HepG2 (cell line): Measurements from ENCODE around the gene TLCD3A. TPM values are rescaled to one million over a fixed set of nuclear protein-coding genes. Genes with fewer than 3 reads are reported as not detected.

Experiments
- ATAC-seq: fragments of 200-7000 bp; cut with Tn5 transposase; 3 replicates; pipeline ENCODE4 v1.9.1; 2020; ENCODE audit warnings: mild to moderate bottlenecking, moderate library complexity
- BruUV-seq: library from RNA; stranded (reverse); fragments of 400-500 nt; replicated peaks from 2 replicates; lab custom pipeline; 2021; lab: Mats Ljungman, UMichigan
- CTCF ChIA-PET: fragments of 300-600 bp; formaldehyde crosslinking; extraction: SDS; loops from one replicate; lab custom pipeline; 2021; ENCODE audit warnings: low total read pairs, inconsistent platforms, low intra/inter-chr PET ratio; lab: Yijun Ruan, JAX
- POLR2A ChIA-PET: fragments of 350-600 bp; sonication (Branson Sonifier 250); formaldehyde crosslinking; loops from one replicate; lab custom pipeline; 2020; ENCODE audit warnings: antibody characterized with exemption, inconsistent platforms; lab: Yijun Ruan, JAX
- DNase-seq: peaks from one replicate; pipeline ENCODE4 v3.0.0-alpha.2; 2015; ENCODE audit warnings: low spot score
- FAIRE-seq: peaks from 3 replicates; lab custom pipeline; 2011; peaks lifted over from hg19 to GRCh38; lab: Jason Lieb, UNC
- H2AFZ ChIP-seq: one replicate; pipeline ENCODE4 v1.6.1; 2011; ENCODE audit warnings: low read length, inconsistent platforms
- H3K27ac ChIP-seq: fragments of 300-600 bp; 3 replicates; pipeline ENCODE4 v1.8.0; 2011; ENCODE audit warnings: mixed run types, mild to moderate bottlenecking, mixed read lengths, low read length, inconsistent platforms; ENCODE audit not compliant: insufficient read depth; ENCODE audit errors: extremely low read length
- H3K27me3 ChIP-seq, 2 experiments: fragments of 200-600 bp in 1 of 2; 2 replicates in 1 of 2; 3 replicates in 1 of 2; pipeline versions ENCODE4 v1.6.0 to v1.8.0; 2011; ENCODE audit warnings: low read length in 2 of 2, mild to moderate bottlenecking in 2 of 2, moderate library complexity in 2 of 2, inconsistent platforms in 1 of 2; ENCODE audit not compliant: insufficient read depth in 2 of 2, control insufficient read depth in 1 of 2
- H3K36me3 ChIP-seq, 2 experiments: fragments of 200-600 bp in 1 of 2; replicated peaks in 1 of 2; 2 replicates in 1 of 2; 3 replicates in 1 of 2; pipeline versions ENCODE4 v1.5.1 to v1.8.0; 2011; ENCODE audit warnings: low read length in 2 of 2, inconsistent platforms in 1 of 2; ENCODE audit not compliant: insufficient read depth in 2 of 2, control insufficient read depth in 1 of 2
- H3K4me1 ChIP-seq: 2 replicates; pipeline ENCODE4 v1.5.1; 2012; ENCODE audit warnings: low read length, inconsistent platforms; ENCODE audit not compliant: insufficient read depth
- H3K4me2 ChIP-seq: 2 replicates; pipeline ENCODE4 v1.6.0; 2011; ENCODE audit warnings: low read depth, low read length, inconsistent platforms
- H3K4me3 ChIP-seq, 3 experiments: fragments of 200-600 bp in 1 of 3; sonication (generic), shearing (Covaris generic) in 1 of 3; replicated peaks in 1 of 3; 2 replicates each; pipeline ENCODE4 v1.5.1; 2011 to 2016; ENCODE audit warnings: low read length in 3 of 3, inconsistent platforms in 2 of 3, low read depth in 2 of 3, mild to moderate bottlenecking in 2 of 3, control low read depth in 1 of 3, mixed read lengths in 1 of 3; ENCODE audit not compliant: insufficient read depth in 1 of 3
- H3K79me2 ChIP-seq: one replicate; pipeline ENCODE4 v1.6.1; 2011; ENCODE audit warnings: low read length, inconsistent platforms; ENCODE audit not compliant: insufficient read depth
- H3K9ac ChIP-seq: 2 replicates; pipeline ENCODE4 v1.6.0; 2011; ENCODE audit warnings: mild to moderate bottlenecking, low read depth, low read length, inconsistent platforms; ENCODE audit not compliant: insufficient read depth
- H3K9me3 ChIP-seq: 2 replicates; pipeline ENCODE4 v1.5.1; 2012; ENCODE audit warnings: mild to moderate bottlenecking, low read length
- H4K20me1 ChIP-seq: 2 replicates; pipeline ENCODE4 v1.6.0; 2011; ENCODE audit warnings: inconsistent platforms, mild to moderate bottlenecking, low read length, moderate library complexity; ENCODE audit not compliant: insufficient read depth
- DNMT3B ChIP-seq: conservative IDR thresholded peaks from 2 replicates; pipeline ENCODE4 v1.6.1; 2016; ENCODE audit warnings: missing biosample characterization, control low read depth
- GABPB1 ChIP-seq: IDR thresholded peaks from 2 replicates; pipeline ENCODE4 v1.6.1; 2016; ENCODE audit warnings: mild to moderate bottlenecking, missing genetic modification reagents, moderate library complexity, missing compliant biosample characterization
- JUND ChIP-seq: sonication (generic); formaldehyde crosslinking; IDR thresholded peaks from 2 replicates; pipeline ENCODE4 v1.8.0; 2022; ENCODE audit warnings: mild to moderate bottlenecking, missing genetic modification reagents
- KDM6A ChIP-seq: IDR thresholded peaks from 2 replicates; pipeline ENCODE4 v1.6.1; 2016; ENCODE audit warnings: low read depth
- KMT2A ChIP-seq: sonication (generic); formaldehyde crosslinking; IDR thresholded peaks from 2 replicates; pipeline ENCODE4 v1.4.0; 2020; ENCODE audit warnings: missing genetic modification reagents
- NCOA5 ChIP-seq: sonication (generic); formaldehyde crosslinking; IDR thresholded peaks from 2 replicates; pipeline ENCODE4 v1.4.0; 2020; ENCODE audit warnings: missing genetic modification reagents
- NFE2L1 ChIP-seq: sonication (generic); formaldehyde crosslinking; IDR thresholded peaks from 2 replicates; pipeline ENCODE4 v1.4.0; 2020; ENCODE audit warnings: missing genetic modification reagents, mild to moderate bottlenecking, borderline replicate concordance
- NR2C2 ChIP-seq: sonication (generic); formaldehyde crosslinking; IDR thresholded peaks from 2 replicates; pipeline ENCODE4 v1.4.0; 2020; ENCODE audit warnings: missing genetic modification reagents, mild to moderate bottlenecking, moderate library complexity, borderline replicate concordance
- PHF8 ChIP-seq: sonication (generic); formaldehyde crosslinking; IDR thresholded peaks from 2 replicates; pipeline ENCODE4 v1.5.0; 2020; ENCODE audit warnings: missing genetic modification reagents
- RARA ChIP-seq: IDR thresholded peaks from 2 replicates; pipeline ENCODE4 v1.6.1; 2016; ENCODE audit warnings: missing genetic modification reagents, missing compliant biosample characterization
- SOX5 ChIP-seq: IDR thresholded peaks from 2 replicates; pipeline ENCODE4 v1.6.1; 2016; ENCODE audit warnings: borderline replicate concordance
- SYNCRIP ChIP-seq: fragments of 200-400 bp; formaldehyde crosslinking; IDR thresholded peaks from 2 replicates; pipeline ENCODE4 v1.6.1; 2018; ENCODE audit warnings: mild to moderate bottlenecking, low read depth, low read length; ENCODE audit not compliant: insufficient read depth
- THAP11 ChIP-seq: IDR thresholded peaks from 2 replicates; pipeline ENCODE4 v1.6.1; 2016; ENCODE audit warnings: missing biosample characterization, missing genetic modification reagents
- ZBTB33 ChIP-seq: sonication (generic); formaldehyde crosslinking; IDR thresholded peaks from 2 replicates; pipeline ENCODE4 v1.4.0; 2020; ENCODE audit warnings: missing genetic modification reagents
- ZHX1 ChIP-seq: sonication (generic); formaldehyde crosslinking; IDR thresholded peaks from 2 replicates; pipeline ENCODE4 v1.8.1; 2022; ENCODE audit warnings: low read depth, mild to moderate bottlenecking, missing genetic modification reagents
- ZNF160 ChIP-seq: sonication (generic); formaldehyde crosslinking; IDR thresholded peaks from 2 replicates; pipeline ENCODE4 v1.8.0; 2022; ENCODE audit warnings: mild to moderate bottlenecking, inconsistent platforms, missing genetic modification reagents
- ZNF441 ChIP-seq: sonication (generic); formaldehyde crosslinking; IDR thresholded peaks from 2 replicates; pipeline ENCODE4 v1.7.0; 2021; ENCODE audit warnings: missing genetic modification reagents, borderline replicate concordance
- WGBS: methylation state at CpG from one replicate; pipeline ENCODE4 v1.1.6; 2017; ENCODE audit warnings: low lambda C conversion rate; 5-methylcytosine and 5-hydroxymethylcytosine counted together
- in situ Hi-C: cut with HindIII; loops from 2 replicates; pipeline ENCODE4 v1.10.0; 2017; ENCODE audit warnings: low pct_unique_long_range_greater_than_20kb; ENCODE audit not compliant: extremely low pct_ligation_motif_present
- intact Hi-C: fragments of 100-400 bp; cut with micrococcal nuclease; formaldehyde crosslinking; loops from one replicate; pipeline ENCODE4 v1.10.0; 2022; ENCODE audit not compliant: unreplicated experiment
- polyA plus RNA-seq, 8 experiments: library from polyadenylated mRNA; depleted of rRNA in 3 of 8; stranded (reverse) in 7 of 8; unstranded in 1 of 8; fragments of >200 nt; fragmentation: Illumina TruSeq in 4 of 8; extraction: Trizol in 4 of 8; gene quantifications; 2 replicates each; pipeline versions ENCODE4 v1.2.1 to v1.2.3, GENCODE V29; 2011 to 2016; ENCODE audit warnings: low read depth in 4 of 8, missing spikeins in 1 of 8, mixed read lengths in 1 of 8; ENCODE audit not compliant: insufficient read depth in 1 of 8
- total RNA-seq, 5 experiments: library from RNA; depleted of rRNA; stranded (reverse); fragments of >200 nt; fragmentation: Illumina TruSeq; extraction: Trizol; gene quantifications; 2 replicates each; pipeline ENCODE4 v1.2.3, GENCODE V29; 2016; ENCODE audit warnings: low read depth in 1 of 5

Gene TLCD3A
- total and polyA plus RNA-seq, 2 of the 13 experiments (the other 11 are each of a cell fraction or from before 2014, with no cell fraction given): 25.2 to 46.6 TPM

- Histone ChIP-seq H4K20me1 (no peaks in the 10 kb centered on the region), H3K4me2 (no peak overlapping the region), H3K27ac (no peak overlapping the region), H3K27me3 (no peaks in the 10 kb centered on the region), H3K9ac (no peak overlapping the region), H2AFZ (no peak overlapping the region), H3K79me2 (no peaks in the 10 kb centered on the region), H3K4me3 (no peak overlapping the region), H3K36me3 (peaks cover 11 to 54% of the 10 kb centered on the region in 2 experiments; a peak in 4 of 5 replicates), H3K4me1 (peaks cover 9% of the 10 kb centered on the region; the same call in 1 of the 2 replicates), H3K9me3 (no peaks in the 10 kb centered on the region)
- FAIRE-seq (no peak), ATAC-seq (no peak), DNase-seq (no peak)
- in situ Hi-C loops (no loop called here), intact Hi-C loops (no loop called here)
- TF ChIP-seq ZBTB33 (no peak), GABPB1 (no peak), NR2C2 (CRISPR knock-in tag) (no peak), JUND (CRISPR knock-in tag) (no peak), NCOA5 (CRISPR knock-in tag) (no peak)
- CTCF ChIA-PET: no interaction called here
- POLR2A ChIA-PET: interaction anchor here (0.8 kb wide), 1 partner anchor 317 kb away, joined by 3 read pairs; no protein-coding TSS in a partner anchor
- WGBS: 98% methylated on average over 9 of the region's 9 CpGs
- no TSS peak for BruUV-seq
Observed at GRCh38 chr17:690361-690760, 42.0 kb upstream of the TLCD3A start.

- Histone ChIP-seq H3K36me3 (peaks cover 12 to 57% of the 10 kb centered on the region in 2 experiments; a peak in 4 of 5 replicates), H4K20me1 (no peaks in the 10 kb centered on the region), H3K27ac (no peak overlapping the region), H3K79me2 (no peaks in the 10 kb centered on the region), H3K4me1 (peaks cover 9% of the 10 kb centered on the region; the same call in 1 of the 2 replicates), H3K4me2 (no peak overlapping the region), H3K4me3 (no peak overlapping the region), H3K9me3 (no peaks in the 10 kb centered on the region), H3K27me3 (no peaks in the 10 kb centered on the region), H2AFZ (no peak overlapping the region), H3K9ac (no peak overlapping the region)
- ATAC-seq (no peak), FAIRE-seq (no peak), DNase-seq (no peak)
- ChIA-PET POLR2A (interaction anchor here (0.8 kb wide), 1 partner anchor 318 kb away, joined by 3 read pairs; no protein-coding TSS in a partner anchor), CTCF (no interaction called here)
- 99% methylated on average over 4 of the region's 4 CpGs for WGBS
- BruUV-seq: no TSS peak
- in situ Hi-C loops: no loop called here
- intact Hi-C loops: no loop called here
- TF ChIP-seq KDM6A (CRISPR knock-in tag) (no peak), SOX5 (CRISPR knock-in tag) (no peak), DNMT3B (CRISPR knock-in tag) (no peak), THAP11 (CRISPR knock-in tag) (no peak), NFE2L1 (CRISPR knock-in tag) (no peak), PHF8 (CRISPR knock-in tag) (no peak), ZNF160 (CRISPR knock-in tag) (no peak), KMT2A (CRISPR knock-in tag) (no peak), ZNF441 (CRISPR knock-in tag) (no peak), ZHX1 (CRISPR knock-in tag) (no peak), SYNCRIP (no peak), RARA (CRISPR knock-in tag) (no peak)
Observed at GRCh38 chr17:691423-691822, 41.0 kb upstream of the TLCD3A start.
